ENCODE results near the gene KCNIP3.

KCNIP3 gene

DNA sequence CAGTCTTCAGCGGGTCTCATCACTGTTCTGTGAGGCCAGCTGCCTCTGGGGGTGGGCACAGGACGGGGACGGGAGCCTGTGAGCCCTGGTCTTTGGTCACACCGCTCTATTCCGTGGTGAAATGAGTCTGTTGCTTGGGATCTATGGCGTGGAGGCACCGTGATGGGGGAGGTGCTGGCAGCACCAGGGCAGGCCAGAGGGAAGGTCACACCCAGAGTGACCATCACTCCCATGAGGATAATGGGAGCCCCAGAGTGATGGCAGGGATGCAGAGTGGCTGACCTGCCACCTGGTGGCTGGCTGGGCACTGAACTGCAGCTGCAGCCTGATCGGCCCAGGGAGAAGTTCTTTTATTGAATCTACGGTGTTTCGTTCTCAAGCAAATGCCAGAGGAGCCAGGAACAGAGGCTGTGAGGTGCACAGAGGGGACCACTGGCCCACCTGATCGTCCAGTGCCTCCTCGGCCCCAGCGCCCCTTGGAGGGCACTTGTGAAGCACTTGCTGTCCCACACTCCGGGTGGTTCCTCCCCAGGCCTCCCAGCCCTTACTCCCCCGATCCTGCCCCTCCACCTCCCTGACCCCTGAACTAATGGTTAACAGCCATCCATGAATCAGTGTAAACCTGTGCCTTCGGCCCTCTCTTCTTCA, 17.9 kb downstream of the KCNIP3 start:
- no peak for TF ChIP-seq SUZ12 (IDR thresholded peaks at IDR 0.05; ENCODE audit: extremely low read depth, insufficient read depth, insufficient read length)
- TF ChIP-seq ZNF274 (IDR thresholded peaks at IDR 0.05; ENCODE audit: low read depth, low read length): no peak
- no peak for TF ChIP-seq YY1 (IDR thresholded peaks at IDR 0.05; ENCODE audit: insufficient read depth, insufficient read length)

DNA sequence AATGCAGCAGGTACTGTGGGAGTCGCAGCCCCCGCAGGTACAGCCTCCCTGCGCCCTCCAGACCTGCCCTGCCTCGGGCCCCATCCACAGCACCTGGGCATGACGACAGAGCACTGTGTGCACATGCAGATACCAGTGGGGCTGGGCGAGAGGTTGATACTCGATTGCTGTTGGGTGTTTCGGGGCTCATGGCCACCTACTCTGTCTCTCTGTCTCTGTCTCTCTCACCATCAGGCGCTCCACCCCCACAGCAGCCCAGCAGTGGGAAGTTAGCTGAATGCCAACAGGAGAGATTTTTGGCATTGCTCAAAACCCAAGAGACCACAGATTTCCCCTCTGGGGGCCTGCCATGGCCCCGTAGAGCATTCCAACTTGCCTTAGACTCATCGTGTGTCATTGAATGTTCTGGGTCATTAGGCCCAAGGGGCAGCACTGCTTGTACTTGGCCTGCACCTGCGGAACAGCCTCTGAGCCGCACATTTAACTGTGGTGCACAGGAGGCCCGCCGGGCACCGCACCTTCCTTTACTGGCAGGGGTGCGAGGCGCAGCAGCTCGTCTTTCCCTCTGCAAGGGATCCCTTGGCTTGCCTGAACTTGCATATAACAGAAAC, 18.8 kb downstream of the KCNIP3 start:
- Histone ChIP-seq H3K4me1 (ENCODE audit: insufficient read depth, insufficient read length) (peaks cover 38% of the 10 kb centered on the region), H3K9ac (ENCODE audit: insufficient read length, low read depth) (no peak overlapping the region), H3K9me3 (ENCODE audit: insufficient read depth, low read length) (no peaks in the 10 kb centered on the region), H3K27me3 (ENCODE audit: insufficient read depth, insufficient read length) (no peaks in the 10 kb centered on the region), H3K36me3 (ENCODE audit: insufficient read depth, insufficient read length, low read length) (no peaks in the 10 kb centered on the region), H3K4me3 (ENCODE audit: insufficient read length, low read depth) (no peak overlapping the region)
- no peak for DNase-seq (ENCODE audit: low read depth, low spot score)
- TF ChIP-seq ZNF274 (IDR thresholded peaks at IDR 0.05; ENCODE audit: low read depth, low read length) (no peak), SUZ12 (IDR thresholded peaks at IDR 0.05; ENCODE audit: extremely low read depth, insufficient read depth, insufficient read length) (no peak), YY1 (IDR thresholded peaks at IDR 0.05; ENCODE audit: insufficient read depth, insufficient read length) (no peak)

More for the DNA sequence above, 17.9 kb downstream of the KCNIP3 start:
- DNase-seq (ENCODE audit: low read depth, low spot score): no peak
- no peaks in the 10 kb centered on the region for H3K27me3 ChIP-seq (ENCODE audit: insufficient read depth, insufficient read length)
- H3K4me1 ChIP-seq (ENCODE audit: insufficient read depth, insufficient read length): peaks cover 35% of the 10 kb centered on the region
- no peaks in the 10 kb centered on the region for H3K9me3 ChIP-seq (ENCODE audit: insufficient read depth, low read length)
- H3K36me3 ChIP-seq (ENCODE audit: insufficient read depth, insufficient read length, low read length): no peaks in the 10 kb centered on the region
- H3K4me3 ChIP-seq (ENCODE audit: insufficient read length, low read depth): no peak overlapping the region
- no peak overlapping the region for H3K9ac ChIP-seq (ENCODE audit: insufficient read length, low read depth)

DNA sequence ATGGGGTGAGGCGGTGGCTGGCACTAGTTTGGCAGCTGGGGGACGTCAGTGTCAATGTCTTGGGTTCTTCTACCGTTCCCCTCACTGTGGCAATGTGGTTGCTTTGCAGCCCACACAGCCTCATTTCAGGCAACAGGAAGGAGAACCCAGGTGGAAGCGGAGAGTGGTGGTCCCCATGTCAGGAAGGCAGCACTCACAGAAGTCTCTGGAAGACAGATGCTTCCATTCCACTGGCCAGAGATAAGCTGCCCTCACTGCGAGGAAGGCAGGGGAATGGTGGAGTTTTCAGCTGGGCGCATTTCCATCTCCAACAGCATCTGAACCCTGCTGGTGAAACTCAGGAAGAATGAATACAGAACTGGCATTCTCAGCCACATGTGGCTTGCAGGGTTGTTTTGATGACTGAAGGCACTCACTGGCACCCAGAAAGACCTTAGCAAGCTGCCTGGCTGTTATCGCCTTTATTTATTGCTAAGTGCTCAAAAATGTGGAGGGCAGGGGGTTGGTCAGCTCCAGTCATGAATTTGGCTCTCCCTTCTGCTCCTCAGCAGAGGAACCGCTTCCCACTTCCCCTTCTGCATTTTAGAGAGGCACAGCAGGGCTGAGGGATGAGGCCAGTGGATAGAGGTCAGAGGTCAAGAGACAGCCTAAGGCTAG, 19.4 kb downstream of the KCNIP3 start:
- TF ChIP-seq ZNF274 (IDR thresholded peaks at IDR 0.05; ENCODE audit: low read depth, low read length) (no peak), SUZ12 (IDR thresholded peaks at IDR 0.05; ENCODE audit: extremely low read depth, insufficient read depth, insufficient read length) (no peak), YY1 (IDR thresholded peaks at IDR 0.05; ENCODE audit: insufficient read depth, insufficient read length) (no peak)
- Histone ChIP-seq H3K4me3 (ENCODE audit: insufficient read length, low read depth) (no peak overlapping the region), H3K27me3 (ENCODE audit: insufficient read depth, insufficient read length) (no peaks in the 10 kb centered on the region), H3K9ac (ENCODE audit: insufficient read length, low read depth) (peak overlapping the region; percentile 24), H3K4me1 (ENCODE audit: insufficient read depth, insufficient read length) (peaks cover 32% of the 10 kb centered on the region), H3K9me3 (ENCODE audit: insufficient read depth, low read length) (no peaks in the 10 kb centered on the region), H3K36me3 (ENCODE audit: insufficient read depth, insufficient read length, low read length) (no peaks in the 10 kb centered on the region)
- no peak for DNase-seq (ENCODE audit: low read depth, low spot score)

DNA sequence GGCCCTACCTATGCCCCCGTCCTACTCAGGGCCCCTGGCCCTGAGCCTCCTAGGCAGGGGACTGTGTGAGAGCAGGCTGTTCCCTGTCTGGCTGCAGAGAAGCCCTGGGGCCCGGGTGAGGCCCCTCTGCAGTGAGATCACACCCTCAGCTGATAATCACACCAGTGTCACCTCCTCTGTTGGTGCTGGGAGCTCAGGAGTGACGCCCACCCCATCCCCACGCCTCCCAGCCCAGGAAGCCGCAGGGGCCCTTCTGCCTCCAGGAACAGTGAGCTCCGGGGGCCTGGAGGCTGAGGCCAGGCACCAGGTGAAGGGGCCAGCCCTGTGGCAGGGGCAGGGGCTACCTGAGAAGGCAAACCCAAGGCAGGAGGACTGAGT, 20.0 kb downstream of the KCNIP3 start:
- H3K27me3 ChIP-seq (ENCODE audit: insufficient read depth, insufficient read length): no peaks in the 10 kb centered on the region
- no peaks in the 10 kb centered on the region for H3K36me3 ChIP-seq (ENCODE audit: insufficient read depth, insufficient read length, low read length)
- H3K9me3 ChIP-seq (ENCODE audit: insufficient read depth, low read length): no peaks in the 10 kb centered on the region
- no peak for DNase-seq (ENCODE audit: low read depth, low spot score)
- no peak overlapping the region for H3K9ac ChIP-seq (ENCODE audit: insufficient read length, low read depth)
- H3K4me1 ChIP-seq (ENCODE audit: insufficient read depth, insufficient read length): peaks cover 27% of the 10 kb centered on the region
- H3K4me3 ChIP-seq (ENCODE audit: insufficient read length, low read depth): no peak overlapping the region
- TF ChIP-seq YY1 (IDR thresholded peaks at IDR 0.05; ENCODE audit: insufficient read depth, insufficient read length) (no peak), ZNF274 (IDR thresholded peaks at IDR 0.05; ENCODE audit: low read depth, low read length) (no peak), SUZ12 (IDR thresholded peaks at IDR 0.05; ENCODE audit: extremely low read depth, insufficient read depth, insufficient read length) (no peak)

DNA sequence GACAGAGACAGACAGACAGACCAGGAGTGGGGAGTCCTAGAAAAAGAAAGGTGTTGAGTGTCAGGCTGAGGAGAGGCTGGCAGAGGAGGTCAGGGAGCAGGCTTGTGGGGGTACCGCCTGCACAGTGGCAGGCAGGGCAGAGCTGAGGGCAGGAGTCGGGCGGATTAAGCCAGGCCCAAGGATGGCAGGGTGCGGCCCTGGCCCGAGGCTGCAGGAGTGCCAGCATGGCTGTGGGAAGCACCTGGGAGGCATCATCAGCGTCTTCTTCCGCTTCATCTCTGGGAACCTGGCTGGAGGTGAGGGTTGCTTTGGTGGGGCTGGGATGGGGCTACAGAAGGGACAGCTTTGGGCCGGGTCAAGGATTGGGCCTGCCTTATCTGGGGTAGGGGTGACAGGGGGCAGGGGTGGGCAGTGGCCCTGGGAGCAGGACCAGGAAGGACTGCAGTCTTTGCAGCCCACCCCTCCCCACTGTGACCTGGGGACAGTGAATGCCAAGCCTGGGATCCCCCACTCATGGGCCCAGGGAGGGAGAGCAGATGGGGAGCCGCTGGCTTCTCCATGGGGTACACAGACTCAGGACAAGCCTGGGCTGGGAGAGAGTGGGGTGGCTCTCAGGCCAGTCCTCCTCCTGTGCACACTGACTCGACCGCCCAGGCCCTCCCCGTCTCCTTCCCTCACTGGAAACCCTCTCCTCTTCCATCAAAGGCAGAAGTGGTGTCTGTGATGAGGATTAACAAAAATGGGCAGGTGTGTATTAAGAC, 20.7 kb downstream of the KCNIP3 start:
- H3K27me3 ChIP-seq (ENCODE audit: insufficient read depth, insufficient read length): no peaks in the 10 kb centered on the region
- H3K9me3 ChIP-seq (ENCODE audit: insufficient read depth, low read length): no peaks in the 10 kb centered on the region
- DNase-seq (ENCODE audit: low read depth, low spot score): no peak
- H3K4me3 ChIP-seq (ENCODE audit: insufficient read length, low read depth): no peak overlapping the region
- TF ChIP-seq YY1 (IDR thresholded peaks at IDR 0.05; ENCODE audit: insufficient read depth, insufficient read length): no peak
- TF ChIP-seq ZNF274 (IDR thresholded peaks at IDR 0.05; ENCODE audit: low read depth, low read length): no peak
- TF ChIP-seq SUZ12 (IDR thresholded peaks at IDR 0.05; ENCODE audit: extremely low read depth, insufficient read depth, insufficient read length): no peak
- peaks cover 27% of the 10 kb centered on the region for H3K4me1 ChIP-seq (ENCODE audit: insufficient read depth, insufficient read length)
- H3K9ac ChIP-seq (ENCODE audit: insufficient read length, low read depth): no peak overlapping the region
- no peaks in the 10 kb centered on the region for H3K36me3 ChIP-seq (ENCODE audit: insufficient read depth, insufficient read length, low read length)

DNA sequence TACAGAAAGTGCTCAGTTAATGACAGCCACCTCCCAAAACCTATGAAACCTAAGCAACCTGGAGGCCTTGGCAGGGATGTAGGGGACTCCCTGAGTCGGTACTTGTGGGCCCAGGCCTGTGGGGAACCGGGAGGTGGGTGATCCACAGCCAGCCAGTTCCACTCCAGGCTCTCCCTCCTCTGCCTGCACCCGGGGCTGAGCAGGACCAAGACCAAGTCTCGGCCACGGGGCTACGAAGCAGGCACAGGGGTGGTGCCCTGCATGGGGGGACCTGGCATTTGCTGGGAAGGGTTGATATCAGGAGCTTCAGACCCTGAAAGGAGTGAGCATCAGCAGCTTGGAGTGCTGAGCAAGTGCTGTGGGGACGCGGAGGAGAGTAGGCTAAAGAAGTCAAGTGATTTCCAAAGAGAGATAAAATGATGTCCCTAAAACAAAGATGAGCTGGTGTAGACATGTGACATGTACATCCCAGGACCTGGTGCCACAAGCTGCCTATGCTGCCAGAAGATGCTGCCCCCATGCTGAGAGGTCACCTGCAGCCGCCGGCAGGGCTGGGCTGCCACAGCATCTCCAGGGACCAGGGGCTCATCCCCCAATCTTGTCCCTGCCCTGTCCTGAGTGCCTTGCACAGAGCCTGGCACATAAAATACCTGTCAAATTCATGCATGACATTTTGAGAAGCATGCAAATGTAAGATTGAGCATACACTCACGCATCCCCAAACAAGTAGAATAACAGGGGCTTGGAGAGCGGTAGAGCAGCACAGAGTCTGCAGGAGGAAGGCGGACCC, 21.5 kb downstream of the KCNIP3 start:
- no peak for TF ChIP-seq SUZ12 (IDR thresholded peaks at IDR 0.05; ENCODE audit: extremely low read depth, insufficient read depth, insufficient read length)
- TF ChIP-seq ZNF274 (IDR thresholded peaks at IDR 0.05; ENCODE audit: low read depth, low read length): no peak
- TF ChIP-seq YY1 (IDR thresholded peaks at IDR 0.05; ENCODE audit: insufficient read depth, insufficient read length): no peak
- Histone ChIP-seq H3K36me3 (ENCODE audit: insufficient read depth, insufficient read length, low read length) (no peaks in the 10 kb centered on the region), H3K27me3 (ENCODE audit: insufficient read depth, insufficient read length) (no peaks in the 10 kb centered on the region), H3K9ac (ENCODE audit: insufficient read length, low read depth) (no peak overlapping the region), H3K4me3 (ENCODE audit: insufficient read length, low read depth) (no peak overlapping the region), H3K4me1 (ENCODE audit: insufficient read depth, insufficient read length) (peaks cover 27% of the 10 kb centered on the region), H3K9me3 (ENCODE audit: insufficient read depth, low read length) (no peaks in the 10 kb centered on the region)
- DNase-seq (ENCODE audit: low read depth, low spot score): no peak

All from NT2/D1 (cell line).